ENCODE results near the gene CDV3. TPM values are rescaled to one million over a fixed set of nuclear protein-coding genes. Genes with fewer than 3 reads are reported as not detected.
"Not testable (repeated sequence)": the region's sequence is repeated elsewhere in the genome, so short reads cannot be mapped to it uniquely, and the experiment has no call there.

CDV3 gene
- total and polyA plus RNA-seq, 3 donors from 2014 or later, result 104 to 179 (median 135) TPM

DNA sequence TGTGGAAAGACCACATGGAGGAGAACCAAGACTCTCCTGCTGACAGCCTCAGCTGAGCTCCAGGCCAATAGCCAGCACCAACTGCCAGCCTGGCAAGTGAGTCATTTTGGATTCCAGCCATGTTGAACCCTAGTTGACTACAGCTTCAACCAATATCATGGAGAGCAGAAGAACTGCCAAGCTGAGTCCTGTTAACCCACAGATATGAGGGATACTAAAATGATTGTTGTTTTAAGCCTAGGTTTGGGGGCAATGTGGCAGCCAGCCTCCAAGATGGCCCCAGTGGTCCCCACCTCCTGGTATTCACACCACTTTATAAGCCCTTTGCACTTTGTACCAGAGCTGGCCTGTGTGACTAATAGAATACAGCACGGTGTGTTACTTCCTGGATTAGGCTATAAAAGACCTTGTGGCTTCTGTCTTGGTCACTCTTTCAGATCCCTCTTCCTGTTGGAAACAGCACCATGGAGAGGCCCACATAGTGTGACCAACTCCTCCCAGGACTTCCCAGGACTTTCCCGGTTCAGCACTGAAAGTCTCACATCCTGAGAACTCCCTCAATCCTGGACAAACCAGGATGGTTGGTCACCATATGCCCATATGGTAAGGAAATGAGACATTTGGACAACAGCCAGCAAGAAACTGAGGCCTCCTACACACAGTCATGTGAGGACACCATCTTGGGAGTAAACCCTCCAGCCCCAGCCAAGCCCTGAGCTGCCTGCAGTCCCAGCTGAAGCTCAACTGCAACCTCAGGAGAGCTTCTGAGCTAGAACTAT is 32.4 kb upstream of the CDV3 start:
- Histone ChIP-seq H3K4me1 (peaks cover 6% of the 10 kb centered on the region), H3K27me3 (no peaks in the 10 kb centered on the region), H3K9me3 (no peaks in the 10 kb centered on the region), H3K36me3 (ENCODE audit: low read depth, missing control alignments) (no peaks in the 10 kb centered on the region), H3K4me3 (no peak overlapping the region), H3K27ac (no peak overlapping the region)
- 74 to 87% methylated on average over 2 of the region's 2 CpGs for WGBS, 2 donors
- intact Hi-C loops (cut with DNase I; ENCODE audit: low total_unique reads), result no loop called here
- no peak for TF ChIP-seq POLR2A (IDR thresholded peaks at IDR 0.05)
- TF ChIP-seq, protein P1, sequence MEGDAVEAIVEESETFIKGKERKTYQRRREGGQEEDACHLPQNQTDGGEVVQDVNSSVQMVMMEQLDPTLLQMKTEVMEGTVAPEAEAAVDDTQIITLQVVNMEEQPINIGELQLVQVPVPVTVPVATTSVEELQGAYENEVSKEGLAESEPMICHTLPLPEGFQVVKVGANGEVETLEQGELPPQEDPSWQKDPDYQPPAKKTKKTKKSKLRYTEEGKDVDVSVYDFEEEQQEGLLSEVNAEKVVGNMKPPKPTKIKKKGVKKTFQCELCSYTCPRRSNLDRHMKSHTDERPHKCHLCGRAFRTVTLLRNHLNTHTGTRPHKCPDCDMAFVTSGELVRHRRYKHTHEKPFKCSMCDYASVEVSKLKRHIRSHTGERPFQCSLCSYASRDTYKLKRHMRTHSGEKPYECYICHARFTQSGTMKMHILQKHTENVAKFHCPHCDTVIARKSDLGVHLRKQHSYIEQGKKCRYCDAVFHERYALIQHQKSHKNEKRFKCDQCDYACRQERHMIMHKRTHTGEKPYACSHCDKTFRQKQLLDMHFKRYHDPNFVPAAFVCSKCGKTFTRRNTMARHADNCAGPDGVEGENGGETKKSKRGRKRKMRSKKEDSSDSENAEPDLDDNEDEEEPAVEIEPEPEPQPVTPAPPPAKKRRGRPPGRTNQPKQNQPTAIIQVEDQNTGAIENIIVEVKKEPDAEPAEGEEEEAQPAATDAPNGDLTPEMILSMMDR (IDR thresholded peaks at IDR 0.05), result no peak
- no peak for DNase-seq

DNA sequence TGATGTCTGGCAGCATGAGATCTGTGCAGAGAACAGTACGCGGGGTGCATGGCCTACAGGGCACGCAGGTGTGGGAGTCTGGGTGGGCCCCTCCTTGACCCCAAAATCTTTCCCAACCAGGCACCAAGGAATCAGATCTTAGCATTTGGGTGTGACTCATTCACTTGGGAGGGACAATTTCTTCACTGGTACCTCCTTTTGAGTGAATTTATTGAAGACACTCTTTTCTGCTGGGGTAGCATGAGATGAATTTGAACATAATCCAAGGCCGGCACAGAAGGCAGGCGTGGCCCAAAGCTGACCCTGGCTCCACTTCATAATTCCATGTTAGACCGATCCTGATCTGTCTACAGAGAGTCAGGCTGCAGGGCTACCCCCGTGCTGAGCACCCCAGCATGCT is 30.6 kb upstream of the CDV3 start:
- DNase-seq, result no peak
- TF ChIP-seq POLR2A (IDR thresholded peaks at IDR 0.05), result no peak
- TF ChIP-seq, protein P1 (IDR thresholded peaks at IDR 0.05), result no peak
- Histone ChIP-seq H3K27ac (no peak overlapping the region), H3K36me3 (ENCODE audit: low read depth, missing control alignments) (no peaks in the 10 kb centered on the region), H3K9me3 (no peaks in the 10 kb centered on the region), H3K4me3 (no peak overlapping the region), H3K27me3 (no peaks in the 10 kb centered on the region), H3K4me1 (peaks cover 13% of the 10 kb centered on the region)
- WGBS, 2 donors, result 87 to 91% methylated on average over 5 to 7 of the region's 7 CpGs
- intact Hi-C loops (cut with DNase I; ENCODE audit: low total_unique reads), result no loop called here

DNA sequence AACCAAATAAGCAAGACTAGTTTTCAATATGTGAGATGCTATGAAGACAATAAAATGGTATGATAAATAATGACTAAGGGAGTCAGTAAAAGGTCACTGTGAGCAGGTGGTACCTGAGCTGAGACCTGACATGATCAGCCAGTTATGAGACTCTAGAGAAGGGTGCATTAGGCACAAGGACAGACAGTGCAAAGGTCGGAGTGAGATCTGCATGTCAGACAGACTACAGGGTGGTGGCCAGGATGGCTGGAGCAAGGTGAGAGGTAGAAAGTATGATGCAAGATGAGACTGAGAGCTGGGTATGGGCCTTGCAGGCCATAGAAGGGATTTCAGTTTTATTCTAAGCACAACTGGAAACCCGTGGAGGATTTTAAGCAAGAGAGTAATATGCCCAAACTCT is 28.5 kb upstream of the CDV3 start:
- DNase-seq; H3K9me3 ChIP-seq; H3K27me3 ChIP-seq; H3K27ac ChIP-seq; H3K36me3 ChIP-seq (ENCODE audit: low read depth, missing control alignments); intact Hi-C loops (cut with DNase I; ENCODE audit: low total_unique reads); H3K4me3 ChIP-seq: not testable (repeated sequence)
- peaks cover 16% of the 10 kb centered on the region for H3K4me1 ChIP-seq
- WGBS, 2 donors, result 80 to 89% methylated on average over 2 of the region's 2 CpGs

DNA sequence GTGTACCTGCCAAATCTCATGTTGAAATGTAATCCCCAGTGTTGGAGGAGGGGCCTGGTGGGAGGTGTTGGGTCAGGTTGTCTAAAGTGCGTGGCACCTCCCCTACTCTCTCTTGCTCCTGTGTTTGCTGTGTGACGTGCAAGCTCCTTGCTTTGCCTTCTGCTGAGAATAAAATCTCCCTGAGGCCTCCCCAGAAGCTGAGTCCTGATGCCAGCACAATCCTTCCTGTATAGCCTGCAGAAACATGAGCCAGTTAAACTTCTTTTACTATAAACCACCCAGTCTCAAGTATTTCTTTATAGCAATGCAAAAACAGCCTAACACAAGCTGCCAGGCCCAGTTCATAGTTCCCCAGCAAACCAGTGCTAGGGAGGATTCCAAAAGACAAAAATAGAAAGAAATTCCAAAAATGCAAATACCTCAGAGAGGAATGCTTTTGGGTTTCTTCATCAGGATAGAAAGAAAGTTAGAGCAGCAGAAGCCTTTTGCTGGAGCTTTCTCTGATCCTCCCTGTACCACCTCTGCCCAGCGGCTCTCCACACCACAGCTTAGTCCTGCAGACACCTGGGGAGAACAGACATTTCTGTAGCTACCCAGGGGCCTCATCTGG is 25.9 kb upstream of the CDV3 start:
- TF ChIP-seq POLR2A (IDR thresholded peaks at IDR 0.05), result no peak
- TF ChIP-seq, protein P1 (IDR thresholded peaks at IDR 0.05), result no peak
- Histone ChIP-seq H3K36me3 (ENCODE audit: low read depth, missing control alignments) (no peaks in the 10 kb centered on the region), H3K27ac (peak overlapping the region in 1 of 2 donors; percentile 72), H3K27me3 (no peaks in the 10 kb centered on the region), H3K4me3 (no peak overlapping the region), H3K9me3 (no peaks in the 10 kb centered on the region), H3K4me1 (peaks cover 16% of the 10 kb centered on the region)
- WGBS, 2 donors, result 36 to 41% methylated on average over 3 of the region's 3 CpGs
- intact Hi-C loops (cut with DNase I; ENCODE audit: low total_unique reads), result no loop called here
- no peak for DNase-seq

DNA sequence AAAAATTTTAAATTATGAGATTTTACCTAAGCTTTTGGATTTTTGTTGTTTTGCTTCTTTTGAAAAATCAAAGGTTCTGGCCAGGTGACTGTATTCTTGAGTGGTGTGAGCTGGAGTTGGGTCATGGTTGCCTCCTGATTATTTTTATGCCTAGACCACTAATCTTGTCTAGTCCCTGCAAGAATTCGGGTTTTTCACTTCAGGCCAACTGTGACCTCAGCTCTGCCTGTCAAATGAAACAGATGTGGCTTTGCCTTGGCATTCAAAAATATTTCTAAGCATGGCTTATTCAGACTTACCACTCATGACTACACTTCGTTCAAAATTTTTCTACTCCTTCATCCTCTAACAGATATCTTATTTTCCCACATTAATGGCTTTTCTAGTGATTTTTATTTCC is 25.4 kb upstream of the CDV3 start:
- no peak for DNase-seq
- no peaks in the 10 kb centered on the region for H3K9me3 ChIP-seq
- H3K27me3 ChIP-seq, result no peaks in the 10 kb centered on the region
- no peaks in the 10 kb centered on the region for H3K36me3 ChIP-seq (ENCODE audit: low read depth, missing control alignments)
- no peak overlapping the region for H3K4me3 ChIP-seq
- no peak overlapping the region for H3K27ac ChIP-seq
- H3K4me1 ChIP-seq, result peaks cover 16% of the 10 kb centered on the region
- intact Hi-C loops (cut with DNase I; ENCODE audit: low total_unique reads), result no loop called here
- WGBS, 2 donors, result 30 to 50% methylated on average over 2 of the region's 2 CpGs
- TF ChIP-seq POLR2A (IDR thresholded peaks at IDR 0.05), result no peak
- TF ChIP-seq, protein P1 (IDR thresholded peaks at IDR 0.05), result no peak
